ENCODE results near the gene DCBLD2.

DCBLD2 gene

DNA sequence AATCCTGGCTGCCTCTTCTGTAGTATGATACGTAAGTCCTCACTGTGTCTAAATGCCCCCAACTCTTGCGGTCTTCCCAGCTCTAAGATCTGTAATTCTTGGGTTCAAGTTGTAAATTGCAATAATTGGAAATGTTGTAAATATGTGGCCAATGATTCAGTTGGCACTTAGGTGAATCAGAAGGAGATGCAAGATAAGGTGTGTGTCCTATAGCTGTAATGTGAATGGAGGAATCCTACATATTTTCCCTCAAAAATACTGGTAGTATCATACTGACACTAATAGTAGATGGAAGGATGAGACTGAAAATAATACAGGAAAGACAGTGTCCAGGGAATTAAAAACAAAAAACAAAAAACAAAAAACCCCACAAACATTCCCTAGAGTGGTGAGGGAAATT, 141.9 kb downstream of the DCBLD2 start:
- peaks cover 10% of the 10 kb centered on the region for H3K4me1 ChIP-seq
- H2AFZ ChIP-seq = no peak overlapping the region
- TF ChIP-seq, protein P1, sequence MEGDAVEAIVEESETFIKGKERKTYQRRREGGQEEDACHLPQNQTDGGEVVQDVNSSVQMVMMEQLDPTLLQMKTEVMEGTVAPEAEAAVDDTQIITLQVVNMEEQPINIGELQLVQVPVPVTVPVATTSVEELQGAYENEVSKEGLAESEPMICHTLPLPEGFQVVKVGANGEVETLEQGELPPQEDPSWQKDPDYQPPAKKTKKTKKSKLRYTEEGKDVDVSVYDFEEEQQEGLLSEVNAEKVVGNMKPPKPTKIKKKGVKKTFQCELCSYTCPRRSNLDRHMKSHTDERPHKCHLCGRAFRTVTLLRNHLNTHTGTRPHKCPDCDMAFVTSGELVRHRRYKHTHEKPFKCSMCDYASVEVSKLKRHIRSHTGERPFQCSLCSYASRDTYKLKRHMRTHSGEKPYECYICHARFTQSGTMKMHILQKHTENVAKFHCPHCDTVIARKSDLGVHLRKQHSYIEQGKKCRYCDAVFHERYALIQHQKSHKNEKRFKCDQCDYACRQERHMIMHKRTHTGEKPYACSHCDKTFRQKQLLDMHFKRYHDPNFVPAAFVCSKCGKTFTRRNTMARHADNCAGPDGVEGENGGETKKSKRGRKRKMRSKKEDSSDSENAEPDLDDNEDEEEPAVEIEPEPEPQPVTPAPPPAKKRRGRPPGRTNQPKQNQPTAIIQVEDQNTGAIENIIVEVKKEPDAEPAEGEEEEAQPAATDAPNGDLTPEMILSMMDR (IDR thresholded peaks at IDR 0.05) = no peak
- H3K36me3 ChIP-seq (ENCODE audit: control insufficient read depth, insufficient read depth, low read length) = no peaks in the 10 kb centered on the region
- no peak overlapping the region for H3K9ac ChIP-seq
- H3K27ac ChIP-seq = no peak overlapping the region
- H3K27me3 ChIP-seq (ENCODE audit: control insufficient read depth, insufficient read depth, low read length) = no peaks in the 10 kb centered on the region
- H3K79me2 ChIP-seq = no peaks in the 10 kb centered on the region
- no peak overlapping the region for H3K4me3 ChIP-seq (ENCODE audit: low read depth, low read length)
- no peak overlapping the region for H3K4me2 ChIP-seq (ENCODE audit: low read length)
- H3K9me3 ChIP-seq (ENCODE audit: control insufficient read depth, low read length) = no peaks in the 10 kb centered on the region

DNA sequence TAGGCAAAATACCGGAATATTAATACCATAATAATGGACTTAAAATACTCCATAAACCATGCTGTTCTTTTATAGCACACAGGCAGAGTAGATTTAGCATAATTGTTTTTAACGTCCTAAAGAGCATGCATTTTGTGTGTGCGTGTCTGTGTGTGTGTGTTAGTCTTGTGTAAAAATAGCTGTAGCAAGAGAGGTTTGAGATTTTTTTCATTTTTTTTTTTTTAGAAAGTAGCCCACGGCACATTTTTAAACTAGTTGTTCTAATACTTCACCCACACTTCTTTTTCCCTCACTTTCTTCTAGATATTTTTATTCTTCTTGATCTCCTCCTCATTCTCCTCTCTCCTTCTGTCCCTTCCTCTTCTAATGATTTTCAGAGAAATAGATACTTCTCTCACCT, 145.9 kb downstream of the DCBLD2 start:
- Histone ChIP-seq H3K4me3 (ENCODE audit: low read depth, low read length) (no peak overlapping the region), H3K36me3 (ENCODE audit: control insufficient read depth, insufficient read depth, low read length) (no peaks in the 10 kb centered on the region), H3K9ac (no peak overlapping the region), H3K79me2 (no peaks in the 10 kb centered on the region), H3K27me3 (ENCODE audit: control insufficient read depth, insufficient read depth, low read length) (no peaks in the 10 kb centered on the region), H3K4me1 (no peaks in the 10 kb centered on the region), H3K4me2 (ENCODE audit: low read length) (no peak overlapping the region), H3K9me3 (ENCODE audit: control insufficient read depth, low read length) (no peaks in the 10 kb centered on the region), H3K27ac (no peak overlapping the region), H2AFZ (no peak overlapping the region)
- TF ChIP-seq, protein P1 (IDR thresholded peaks at IDR 0.05) = no peak

DNA sequence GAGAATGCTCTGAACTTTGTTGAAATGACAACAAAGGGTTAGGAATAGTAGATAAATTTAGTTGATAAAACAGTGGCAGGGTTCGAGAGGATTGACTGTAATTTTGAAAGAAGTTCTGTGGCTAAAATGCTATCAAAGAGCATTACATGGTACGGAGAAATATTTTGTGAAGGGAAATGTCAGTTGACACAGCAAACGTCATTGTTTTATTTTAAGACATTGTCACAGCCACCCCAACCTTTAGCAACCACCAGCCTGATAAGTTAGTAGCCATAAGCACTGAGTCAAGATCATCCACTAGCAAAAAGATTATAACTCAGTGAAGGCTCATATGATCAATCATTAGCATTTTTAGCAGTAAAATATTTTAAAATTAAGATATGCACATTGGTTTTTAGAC, 147.0 kb downstream of the DCBLD2 start:
- Histone ChIP-seq H3K9me3 (ENCODE audit: control insufficient read depth, low read length) (no peaks in the 10 kb centered on the region), H3K4me3 (ENCODE audit: low read depth, low read length) (no peak overlapping the region), H3K4me2 (ENCODE audit: low read length) (no peak overlapping the region), H3K4me1 (no peaks in the 10 kb centered on the region), H3K27me3 (ENCODE audit: control insufficient read depth, insufficient read depth, low read length) (no peaks in the 10 kb centered on the region), H3K27ac (no peak overlapping the region), H3K36me3 (ENCODE audit: control insufficient read depth, insufficient read depth, low read length) (no peaks in the 10 kb centered on the region), H3K9ac (no peak overlapping the region), H2AFZ (no peak overlapping the region), H3K79me2 (no peaks in the 10 kb centered on the region)
- TF ChIP-seq, protein P1 (IDR thresholded peaks at IDR 0.05) = no peak

DNA sequence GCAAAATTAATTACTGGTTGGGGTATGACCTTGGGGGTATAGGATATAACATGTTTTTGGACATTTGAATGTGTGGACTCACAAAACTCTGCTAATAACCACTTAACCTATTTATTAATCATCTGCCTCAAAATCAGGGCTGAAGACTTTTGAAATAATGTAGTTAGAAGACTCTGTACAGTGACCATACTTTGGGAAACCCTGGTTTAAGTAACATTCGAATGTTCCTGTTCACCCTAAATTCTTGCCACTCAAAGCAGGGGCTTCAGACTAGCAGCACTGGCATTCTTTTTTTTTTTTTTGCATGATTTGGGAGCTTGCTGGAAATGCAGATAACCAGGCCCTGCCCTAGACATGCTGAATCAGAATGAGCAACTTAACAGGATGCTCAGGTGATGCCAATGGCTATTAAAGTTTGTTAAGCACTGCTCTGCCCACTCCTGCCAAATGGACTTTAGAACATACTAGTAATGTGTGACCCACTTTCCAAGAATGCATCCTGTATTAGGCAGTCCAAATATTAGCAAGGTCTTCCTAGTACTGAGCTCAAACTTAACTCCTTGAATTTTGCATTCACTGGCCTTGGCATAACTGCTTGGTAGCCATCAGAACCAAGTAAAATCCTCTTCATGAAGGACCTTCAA, 151.1 kb downstream of the DCBLD2 start:
- H3K9ac ChIP-seq = no peak overlapping the region
- H3K36me3 ChIP-seq (ENCODE audit: control insufficient read depth, insufficient read depth, low read length) = no peaks in the 10 kb centered on the region
- H3K4me3 ChIP-seq (ENCODE audit: low read depth, low read length) = no peak overlapping the region
- no peaks in the 10 kb centered on the region for H3K79me2 ChIP-seq
- H3K4me2 ChIP-seq (ENCODE audit: low read length) = no peak overlapping the region
- no peaks in the 10 kb centered on the region for H3K9me3 ChIP-seq (ENCODE audit: control insufficient read depth, low read length)
- H3K4me1 ChIP-seq = no peaks in the 10 kb centered on the region
- no peak overlapping the region for H2AFZ ChIP-seq
- no peaks in the 10 kb centered on the region for H3K27me3 ChIP-seq (ENCODE audit: control insufficient read depth, insufficient read depth, low read length)
- H3K27ac ChIP-seq = no peak overlapping the region
- TF ChIP-seq, protein P1 (IDR thresholded peaks at IDR 0.05) = no peak

DNA sequence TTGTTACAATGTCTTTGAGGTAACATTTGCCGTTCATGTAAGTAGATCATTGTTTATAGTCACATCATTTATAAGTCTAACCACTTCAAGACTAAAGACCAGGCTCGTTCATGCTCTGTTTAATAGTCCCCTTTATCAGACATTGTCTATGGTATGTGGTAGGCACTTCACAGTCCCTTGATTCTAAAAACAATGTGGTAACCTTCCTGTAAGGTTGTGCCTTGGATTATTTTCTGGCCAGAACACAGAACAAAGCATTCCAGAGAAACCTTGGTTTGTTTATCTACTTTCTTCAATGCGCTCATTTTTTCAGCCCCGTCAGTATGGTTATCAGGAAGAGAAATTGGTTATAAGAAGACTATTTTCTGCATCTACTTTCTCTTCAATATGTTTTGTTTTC, 154.6 kb downstream of the DCBLD2 start:
- Histone ChIP-seq H3K4me2 (ENCODE audit: low read length) (no peak overlapping the region), H2AFZ (no peak overlapping the region), H3K4me3 (ENCODE audit: low read depth, low read length) (no peak overlapping the region), H3K9ac (no peak overlapping the region), H3K9me3 (ENCODE audit: control insufficient read depth, low read length) (no peaks in the 10 kb centered on the region), H3K27me3 (ENCODE audit: control insufficient read depth, insufficient read depth, low read length) (no peaks in the 10 kb centered on the region), H3K79me2 (no peaks in the 10 kb centered on the region), H3K27ac (no peak overlapping the region), H3K4me1 (no peaks in the 10 kb centered on the region), H3K36me3 (ENCODE audit: control insufficient read depth, insufficient read depth, low read length) (no peaks in the 10 kb centered on the region)
- TF ChIP-seq, protein P1 (IDR thresholded peaks at IDR 0.05) = no peak
